Fibroblast of gingiva (primary cell): ENCODE data around the gene GABRG3.

ENCODE experiments used
- DNase-seq: peaks from one replicate; pipeline ENCODE4 v3.0.0-alpha.2; 2011; ENCODE audit warnings: low read depth

The GABRG3 gene

DNA sequence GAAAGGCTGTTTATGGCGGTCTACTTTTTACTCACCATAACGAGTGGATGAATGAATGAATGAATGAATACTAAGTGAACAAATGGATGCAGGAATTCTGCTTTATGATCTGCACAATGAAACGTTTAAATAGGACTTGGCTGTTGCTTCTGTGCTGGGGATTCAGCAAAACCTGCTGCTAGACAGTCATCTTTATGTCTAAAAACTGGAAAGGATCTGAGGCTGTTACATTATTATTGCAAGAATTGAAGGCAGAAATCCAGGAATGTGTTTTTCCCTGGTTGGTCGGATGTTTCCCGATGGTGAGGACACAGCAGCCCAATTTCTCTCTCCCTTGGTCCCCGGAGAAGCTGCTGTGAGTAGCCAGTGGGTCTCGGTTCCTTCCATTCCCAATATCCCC is 94.2 kb downstream of the GABRG3 start:
- no peak for DNase-seq

DNA sequence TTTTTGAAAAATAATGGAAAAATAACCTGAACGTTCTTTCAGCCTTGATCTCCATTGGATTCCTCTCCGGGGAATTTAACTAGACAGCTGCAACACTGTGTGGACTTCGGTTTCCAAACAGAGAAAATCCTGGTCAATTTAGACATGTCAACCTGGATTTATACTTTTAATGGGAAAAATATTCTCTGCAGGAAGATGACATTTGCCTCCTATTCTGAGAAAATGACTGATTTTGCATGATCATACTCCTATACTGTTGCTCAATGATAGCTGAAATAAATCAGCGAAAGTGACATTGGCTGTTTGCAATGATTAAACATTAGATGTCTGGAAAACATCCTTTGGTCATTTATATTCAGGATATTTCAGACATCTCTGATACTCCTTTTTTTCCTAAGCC is 94.8 kb downstream of the GABRG3 start:
- DNase-seq, result no peak

DNA sequence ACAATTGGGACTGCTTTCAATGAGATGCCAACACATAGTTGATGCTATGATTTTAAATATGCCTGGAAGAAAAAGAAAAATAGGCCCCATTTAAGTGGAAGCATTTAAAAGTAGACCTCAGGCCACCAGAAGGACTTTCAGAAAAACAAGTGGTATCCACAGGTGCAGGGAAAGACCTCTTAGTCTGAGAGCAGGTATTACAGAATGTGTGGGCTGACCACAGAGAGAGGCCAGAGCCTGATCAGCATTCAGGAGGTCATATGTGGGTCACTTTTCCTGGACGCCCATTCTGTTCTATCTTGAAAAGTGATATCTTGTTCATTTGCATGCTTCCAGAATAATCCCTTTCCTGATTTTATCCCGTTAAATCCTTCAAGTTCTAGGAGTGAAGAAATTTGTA is 95.5 kb downstream of the GABRG3 start:
- no peak for DNase-seq

DNA sequence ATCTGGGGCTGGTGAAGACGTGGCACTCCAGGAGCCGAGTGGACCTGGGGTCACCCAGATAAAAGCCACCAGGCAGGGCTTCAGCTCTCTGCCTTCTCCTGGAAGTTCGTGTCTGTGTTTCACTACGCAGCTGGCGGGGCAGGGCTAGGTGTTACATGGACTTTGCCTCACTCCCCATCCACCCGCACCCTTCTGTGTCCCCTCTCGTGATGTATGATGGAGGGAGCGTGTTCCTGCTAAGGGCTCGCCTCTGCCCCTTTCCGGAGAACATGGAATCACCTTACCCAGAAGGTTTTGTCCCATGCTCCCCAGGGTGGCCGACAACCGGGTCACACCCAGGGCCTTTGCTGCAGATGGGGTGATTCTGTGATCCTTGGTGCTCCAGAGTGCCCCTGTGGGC is 96.2 kb downstream of the GABRG3 start:
- DNase-seq, result no peak

DNA sequence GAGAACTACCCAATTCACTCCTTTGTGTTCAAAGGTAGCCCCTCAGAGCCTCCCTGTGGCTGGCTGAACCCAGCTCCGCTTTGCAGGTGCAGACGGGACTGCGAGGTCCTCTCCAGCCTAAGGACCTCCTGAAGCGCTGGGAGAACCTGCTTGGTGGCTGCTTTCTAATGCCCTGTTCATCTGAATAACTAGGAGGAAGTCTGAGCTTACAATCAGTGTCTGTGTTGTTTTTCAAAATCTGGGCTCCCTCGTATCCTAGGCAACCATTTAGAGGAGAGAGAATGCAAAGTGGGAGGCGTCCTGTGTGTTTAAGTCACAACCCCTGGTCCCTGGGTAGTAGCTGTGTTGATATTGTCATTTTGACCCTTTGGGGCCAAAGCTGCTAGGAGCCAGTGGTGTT is 99.9 kb downstream of the GABRG3 start:
- no peak for DNase-seq

DNA sequence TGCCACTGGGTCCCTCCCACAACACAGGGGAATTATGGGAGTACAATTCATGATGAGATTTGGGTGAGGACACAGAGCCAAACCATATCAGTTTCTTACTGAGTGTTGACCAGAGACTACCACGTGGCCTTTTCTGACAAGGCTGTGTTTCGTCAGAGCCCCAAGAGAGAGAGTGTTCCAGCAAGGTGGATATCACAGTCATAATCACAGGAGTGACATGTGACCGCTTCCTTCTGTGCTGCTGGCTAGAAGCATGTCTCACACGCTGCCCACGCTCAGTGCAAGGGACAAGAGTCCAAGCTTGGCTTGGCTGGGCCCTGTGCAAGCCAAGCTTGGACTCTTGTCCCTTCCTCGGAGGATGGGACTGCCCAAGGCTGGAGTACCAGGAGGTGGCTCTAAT is 103.2 kb downstream of the GABRG3 start:
- DNase-seq, result no peak

DNA sequence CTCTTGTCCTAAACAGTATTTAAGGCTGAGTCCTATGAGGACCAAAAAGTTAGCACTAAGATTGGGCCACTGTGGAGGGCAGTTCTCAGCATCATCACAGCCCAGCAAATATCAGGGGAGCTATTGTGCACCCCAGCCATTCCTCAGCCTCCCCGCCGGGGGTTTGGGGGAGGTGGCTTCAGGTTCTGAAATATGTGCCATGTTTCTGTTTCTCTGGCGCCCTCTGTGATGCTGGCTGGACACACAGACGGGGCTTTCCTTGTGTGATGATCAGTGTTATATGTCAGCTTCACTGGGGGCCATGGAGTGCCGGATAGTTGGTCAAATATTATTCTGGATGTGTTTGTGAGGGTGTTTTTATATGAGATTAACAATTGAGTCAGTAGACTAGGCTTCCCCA is 106.8 kb downstream of the GABRG3 start:
- no peak for DNase-seq

DNA sequence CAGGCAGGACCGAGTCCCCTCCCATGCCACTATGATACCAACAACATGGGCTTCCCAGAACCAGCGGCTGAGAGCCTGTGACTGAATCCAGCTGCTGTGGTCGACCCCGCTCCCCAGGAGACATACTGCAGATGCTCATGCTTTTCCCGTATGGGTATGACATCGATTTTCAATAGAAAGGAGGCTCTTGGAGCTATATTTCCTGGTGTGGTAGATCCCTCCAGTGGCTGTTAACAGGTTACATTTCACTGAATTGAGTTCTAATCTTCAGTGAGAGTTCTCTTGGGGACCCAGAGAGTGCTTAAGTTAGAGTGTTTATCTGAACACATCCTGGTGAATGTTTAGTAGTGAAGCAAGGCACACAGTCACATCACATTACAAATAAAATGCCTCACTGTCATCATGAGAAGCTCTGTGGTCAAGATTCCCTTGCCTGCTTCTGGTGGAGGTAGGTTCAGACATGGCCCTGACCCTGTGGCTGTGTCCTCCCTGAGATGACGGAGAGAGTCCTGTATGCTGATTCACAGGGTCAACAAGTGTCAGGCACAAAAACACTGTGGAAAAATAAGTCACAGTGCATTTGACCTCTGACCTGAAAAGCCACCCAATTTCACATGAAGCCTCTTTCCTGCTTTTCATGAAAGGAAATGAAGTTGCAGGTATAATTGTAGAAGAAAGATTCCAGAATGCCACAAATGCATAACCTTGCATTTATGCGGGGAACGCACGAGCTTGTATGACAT is 110.9 kb downstream of the GABRG3 start:
- no peak for DNase-seq

DNA sequence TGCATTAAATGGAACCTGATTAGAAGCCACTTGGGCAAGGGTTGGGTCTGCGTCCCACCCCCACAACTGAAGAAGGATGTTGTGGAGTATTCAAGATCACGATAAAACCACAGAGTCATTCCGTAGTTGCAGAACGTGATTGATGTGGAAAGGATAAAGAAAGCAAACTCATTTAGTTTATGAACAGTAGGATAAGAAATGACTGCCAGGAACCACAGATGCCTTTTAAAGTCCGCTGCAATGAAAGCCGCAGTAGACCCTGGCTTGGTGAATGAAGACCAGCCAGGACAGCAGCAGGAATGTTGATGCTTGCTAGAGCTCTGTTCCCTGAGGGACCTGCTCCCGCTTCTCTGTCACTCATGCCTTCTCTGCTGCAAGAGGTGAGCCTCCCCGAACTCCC is 111.5 kb downstream of the GABRG3 start:
- no peak for DNase-seq

DNA sequence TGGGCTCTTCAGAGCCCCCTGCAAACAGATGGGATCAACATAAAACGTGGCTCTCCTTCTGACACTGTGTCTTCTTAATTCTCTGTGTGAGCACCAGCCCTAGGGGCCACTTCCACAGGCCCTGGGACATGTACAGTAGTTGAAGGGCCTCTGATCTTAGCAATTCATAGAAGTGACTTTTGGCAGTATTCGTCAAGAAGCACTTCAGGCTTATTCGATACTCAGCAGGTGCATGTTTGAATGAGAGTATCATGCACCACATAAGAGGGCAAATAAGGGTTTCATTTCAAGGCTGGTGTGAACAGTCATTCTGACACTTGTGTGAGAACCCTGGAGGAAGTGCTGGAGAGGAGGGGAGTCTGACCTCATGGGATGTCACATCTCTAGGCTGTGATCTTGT is 113.9 kb downstream of the GABRG3 start:
- DNase-seq, result no peak

DNA sequence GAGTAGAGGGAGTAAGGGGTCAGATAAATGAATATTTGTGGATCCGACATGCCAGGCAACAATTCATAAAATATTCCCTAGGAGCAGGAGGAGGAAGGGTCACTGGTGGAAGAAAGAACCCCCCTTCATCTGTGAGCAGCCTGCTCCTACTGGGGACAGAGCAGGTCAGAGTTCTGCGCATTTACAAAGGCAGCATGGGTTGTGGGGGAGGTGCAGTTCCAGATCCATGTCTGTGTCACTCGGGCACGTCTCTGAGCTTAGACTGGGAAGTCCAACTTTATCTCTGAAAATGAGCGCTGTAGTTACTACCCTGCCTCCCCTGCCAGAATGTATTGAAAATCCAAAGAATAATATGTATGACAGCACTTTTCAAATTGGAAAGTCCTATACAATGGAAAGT is 115.2 kb downstream of the GABRG3 start:
- no peak for DNase-seq

DNA sequence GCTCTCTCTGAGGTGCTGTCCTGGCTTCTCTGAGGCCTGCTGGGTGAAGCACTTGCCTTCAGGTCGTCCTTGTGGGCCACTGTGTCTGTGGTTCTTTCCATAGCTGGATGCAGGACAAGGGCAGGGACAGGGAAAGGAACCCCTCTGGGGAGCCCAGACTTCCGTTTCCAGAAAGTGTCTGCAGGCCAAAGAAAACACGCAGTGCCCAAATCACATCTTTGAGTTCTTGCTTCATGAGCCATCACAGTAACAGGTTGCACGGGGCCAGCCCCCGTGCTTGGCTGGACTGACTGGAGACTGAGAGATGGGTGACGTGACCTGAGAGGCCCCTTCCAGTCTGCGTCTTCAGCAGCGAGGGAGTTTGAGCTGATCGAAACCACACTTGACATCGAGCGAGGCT is 115.8 kb downstream of the GABRG3 start:
- DNase-seq, result no peak

DNA sequence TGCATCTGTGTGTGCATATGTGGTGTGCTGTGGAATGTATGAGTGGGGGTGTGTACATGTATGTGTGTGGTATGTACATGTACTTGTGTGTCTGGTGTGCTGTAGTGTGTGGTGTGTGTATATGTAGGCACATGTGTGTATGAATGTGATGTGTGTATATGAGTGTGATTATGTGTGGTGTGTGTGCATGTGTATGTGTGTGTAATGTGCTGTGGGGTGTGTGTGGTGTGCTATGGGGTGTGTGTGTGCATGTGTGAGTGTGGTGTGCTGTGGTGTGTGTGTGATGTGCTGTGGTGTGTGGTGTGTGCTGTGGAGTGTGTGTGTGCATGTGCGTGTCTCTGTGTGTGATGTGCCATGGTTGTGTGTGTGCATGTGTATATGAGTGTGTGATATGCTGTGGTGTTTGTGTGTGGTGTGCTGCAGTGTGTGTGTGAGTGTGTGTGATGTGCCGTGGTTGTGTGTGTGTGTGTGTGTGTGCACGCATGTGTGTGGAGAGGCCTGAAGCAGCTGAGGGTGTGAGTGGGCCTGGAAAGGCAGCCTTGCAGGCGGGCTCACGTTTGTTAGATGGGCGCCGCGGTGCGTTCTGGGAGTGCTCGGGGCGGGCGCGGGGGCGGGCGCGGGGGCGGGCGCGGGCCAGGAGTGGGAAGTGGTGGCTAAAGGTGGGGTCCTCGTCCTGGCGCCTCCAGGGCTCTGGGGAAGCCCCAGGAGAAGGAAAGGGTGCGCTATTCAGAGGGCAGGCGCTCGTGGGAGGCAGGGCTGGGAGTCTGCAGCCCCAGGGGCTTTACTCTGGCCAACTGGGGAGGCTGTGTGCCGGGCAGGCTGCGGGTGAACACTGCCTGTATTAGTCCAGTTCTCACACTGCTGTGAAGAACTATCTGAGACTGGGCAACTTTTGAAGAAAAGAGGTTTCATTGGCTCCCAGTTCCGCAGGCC is 116.9 kb downstream of the GABRG3 start:
- DNase-seq, result no peak

DNA sequence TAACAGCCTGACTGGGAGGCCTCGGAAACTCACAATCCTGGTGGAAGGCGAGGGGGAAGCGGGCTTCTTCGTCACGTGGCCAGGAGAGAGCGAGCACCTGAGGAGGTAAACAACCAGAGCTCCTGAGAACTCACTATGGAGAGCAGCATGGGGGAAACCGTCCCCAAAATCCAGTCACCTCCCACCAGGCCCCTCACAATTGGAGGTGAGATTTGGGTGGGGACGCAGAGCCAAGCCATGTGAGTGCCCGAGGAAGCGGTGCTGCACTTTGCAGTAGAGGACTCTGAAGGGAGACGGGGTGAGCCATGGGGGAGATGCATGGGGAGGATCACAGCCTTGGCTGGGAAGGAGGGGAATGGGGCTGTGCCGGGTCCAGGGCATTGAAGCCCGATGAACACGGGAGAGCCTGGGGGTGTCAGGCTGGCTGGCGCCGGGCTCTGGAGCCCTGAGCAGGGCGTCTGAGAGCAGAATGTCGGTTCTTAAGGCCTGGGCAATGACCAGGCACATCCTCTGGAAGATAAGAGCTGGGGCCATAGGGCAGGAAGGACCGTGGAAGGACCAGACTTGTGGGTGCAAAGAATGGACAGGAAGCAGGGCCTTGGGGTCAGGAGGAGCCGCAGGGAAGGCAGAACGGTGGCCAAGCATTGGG is 117.7 kb downstream of the GABRG3 start:
- DNase-seq, result no peak

DNA sequence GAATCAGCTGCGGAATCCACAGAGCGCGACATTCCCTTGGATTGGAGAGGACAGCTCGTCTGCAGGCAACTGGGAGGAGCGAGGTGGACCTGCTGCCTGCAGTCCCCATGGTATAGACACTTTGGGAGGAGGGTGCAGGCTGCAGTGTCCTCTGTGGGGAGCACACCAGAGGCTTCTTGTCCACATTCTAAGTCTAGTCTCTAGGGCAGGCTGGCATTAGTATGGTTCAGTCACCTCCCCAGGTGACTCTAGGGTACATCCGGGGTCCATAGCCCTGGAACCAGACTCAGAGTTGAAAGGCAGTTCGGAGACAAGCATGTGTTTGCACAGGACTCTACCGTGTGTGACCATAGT is 118.2 kb downstream of the GABRG3 start:
- DNase-seq, result no peak

DNA sequence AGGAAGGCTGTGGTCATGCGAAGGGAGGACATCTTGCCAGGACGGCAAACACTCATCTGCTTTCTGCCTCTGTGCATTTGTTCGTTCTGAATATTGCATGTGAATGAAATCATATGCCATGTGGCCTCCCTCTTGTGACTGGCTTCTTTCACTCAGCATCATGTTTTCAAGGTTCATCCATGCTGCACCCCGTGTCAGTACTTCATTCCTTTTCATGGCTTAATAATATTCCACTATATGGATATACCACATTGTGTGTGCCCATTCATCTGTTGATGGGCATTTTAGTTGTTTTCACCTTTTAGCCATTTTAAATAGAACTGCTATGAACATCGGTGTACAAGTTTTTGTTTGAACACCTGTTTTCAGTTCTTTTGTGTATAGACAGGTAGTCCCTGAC is 118.7 kb downstream of the GABRG3 start:
- no peak for DNase-seq

DNA sequence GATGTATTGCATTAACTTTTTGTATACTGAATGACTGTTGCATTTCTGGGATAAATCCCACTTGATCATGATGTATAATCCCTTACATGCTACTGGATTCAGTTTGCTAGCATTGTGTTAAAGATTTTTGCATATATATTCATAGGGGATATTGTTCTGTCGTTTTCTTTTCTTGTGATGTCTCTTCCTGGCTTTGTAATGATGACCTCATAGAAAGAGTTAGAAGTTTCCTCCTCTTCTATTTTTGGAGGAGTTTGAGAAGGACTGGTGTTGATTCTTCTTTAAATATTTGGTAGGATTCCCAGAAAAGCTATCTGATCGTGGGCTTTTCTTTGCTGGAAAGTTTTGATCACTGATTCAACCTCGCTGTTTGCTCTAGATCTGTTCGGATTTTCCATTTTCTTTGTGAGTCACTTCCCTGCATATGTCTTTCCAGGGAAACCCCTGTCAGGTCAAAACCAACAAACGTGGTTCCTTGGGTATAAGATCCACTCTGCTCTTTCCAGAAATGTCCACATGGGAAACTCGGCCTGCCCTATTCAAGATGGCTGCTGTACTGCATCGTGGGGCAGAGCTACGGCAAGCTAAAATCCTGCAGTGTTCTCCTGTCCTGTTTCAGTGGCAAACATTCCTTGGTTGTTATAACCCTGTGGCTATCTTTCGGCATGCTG is 120.4 kb downstream of the GABRG3 start:
- DNase-seq, result no peak

DNA sequence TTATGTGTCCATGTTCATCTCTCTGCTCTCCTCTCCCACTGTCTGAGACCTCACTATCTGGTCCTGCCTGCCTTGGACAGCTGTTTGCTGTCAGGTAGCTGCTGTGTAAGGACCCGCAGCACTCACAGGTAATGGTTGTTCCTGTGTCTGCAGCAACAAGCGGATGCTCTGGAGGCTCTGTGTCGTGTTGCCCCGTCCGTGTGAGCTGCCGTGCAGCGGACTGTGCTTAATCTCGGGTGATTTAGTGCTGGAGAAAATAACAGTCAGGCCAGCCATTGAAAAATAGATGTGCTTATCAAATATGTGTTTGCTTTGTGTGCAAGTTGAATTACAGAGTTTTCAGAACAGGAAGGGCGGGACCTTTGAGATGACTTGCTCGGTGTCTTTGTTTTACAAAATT is 121.4 kb downstream of the GABRG3 start:
- no peak for DNase-seq

DNA sequence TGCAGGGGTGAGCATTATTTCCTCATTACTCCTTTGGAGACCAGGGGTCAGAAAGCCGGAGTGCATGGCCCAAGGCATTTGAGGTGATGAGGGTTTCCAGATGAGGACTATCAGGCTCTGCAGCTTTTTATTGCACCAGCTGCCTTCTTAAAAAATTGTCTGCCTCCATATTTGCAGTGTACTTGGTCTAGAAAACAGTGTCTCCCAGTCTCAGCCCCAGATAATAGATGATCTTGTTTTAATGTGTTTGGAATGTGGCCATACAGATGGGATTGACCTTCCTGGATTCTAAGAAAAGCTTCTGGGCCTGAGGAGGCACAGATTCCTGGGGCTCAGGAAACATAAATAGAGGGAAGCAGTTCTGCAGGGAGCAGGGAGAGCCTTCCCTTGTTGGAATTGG is 123.3 kb downstream of the GABRG3 start:
- no peak for DNase-seq

DNA sequence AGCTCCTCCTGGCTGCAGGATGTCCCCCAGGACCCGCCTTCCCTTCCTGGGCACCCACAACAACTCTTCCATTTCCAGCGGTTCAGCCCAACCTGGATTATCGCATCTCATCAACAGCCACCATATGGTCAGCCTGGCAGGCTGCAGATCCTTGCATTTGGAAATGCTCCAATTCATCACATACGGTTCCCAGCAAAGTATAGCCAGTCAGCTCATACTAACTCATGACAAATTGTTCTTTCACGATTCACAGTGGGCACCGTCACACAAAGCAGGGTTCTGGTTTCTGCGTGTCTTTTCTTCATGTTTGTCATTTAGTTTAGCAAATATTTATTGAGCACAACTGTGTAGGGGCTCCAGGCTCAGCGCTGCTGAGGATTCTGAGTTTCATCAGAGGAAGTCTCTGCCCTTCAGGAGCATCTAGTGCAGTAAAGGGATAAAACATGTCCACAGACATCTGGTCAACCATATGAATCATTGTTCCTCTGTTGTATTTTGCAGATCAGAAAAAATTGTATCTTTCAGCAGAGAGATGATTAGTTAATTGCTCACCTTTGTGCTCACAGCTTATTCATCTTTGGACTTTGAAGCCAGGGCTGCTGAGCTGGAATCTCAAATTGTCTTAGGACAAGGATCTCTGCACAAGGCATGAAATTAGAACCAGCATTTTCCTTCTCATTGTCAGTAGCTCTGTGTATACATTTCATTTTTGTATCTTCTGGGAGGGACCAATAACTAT is 125.1 kb downstream of the GABRG3 start:
- DNase-seq, result no peak

DNA sequence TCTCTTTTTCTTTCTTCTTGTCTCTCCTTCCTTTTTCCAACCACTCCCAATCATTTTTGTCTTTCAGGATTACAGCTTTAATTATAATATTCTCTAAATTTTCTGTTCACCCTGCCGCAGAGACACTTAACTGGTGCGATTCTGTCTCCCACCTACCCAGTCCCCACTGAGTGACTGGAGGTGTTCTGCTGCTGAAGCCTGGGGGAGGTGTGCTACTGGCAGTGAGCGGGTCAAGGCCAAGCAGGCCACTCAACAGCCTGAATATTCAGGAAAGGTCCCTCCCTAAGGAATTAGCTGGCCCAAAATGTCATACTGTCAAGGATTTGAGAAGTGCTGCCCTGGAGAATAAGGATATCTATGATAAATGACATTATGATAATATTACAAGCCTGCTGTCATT is 126.5 kb downstream of the GABRG3 start:
- no peak for DNase-seq

DNA sequence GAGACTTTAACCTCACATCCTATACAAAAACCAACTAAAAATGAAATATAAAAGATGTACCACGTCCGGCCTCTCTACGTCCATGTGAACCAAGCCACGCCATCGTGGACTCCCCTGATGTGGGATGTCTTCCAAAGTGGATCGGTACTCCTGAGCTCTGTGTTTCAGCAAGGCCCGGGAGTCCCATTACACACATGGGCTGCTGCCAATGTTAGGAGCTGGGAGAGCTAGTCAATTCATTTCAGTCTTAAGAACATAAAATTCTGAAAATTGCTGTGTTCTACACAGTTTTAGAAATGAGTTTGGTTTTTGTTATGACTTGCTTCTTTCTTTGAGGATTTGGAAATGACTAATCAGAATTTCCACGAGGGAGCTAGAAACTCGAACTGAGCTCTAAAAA is 131.0 kb downstream of the GABRG3 start:
- DNase-seq, result no peak
